Muscle of arm (tissue), 12 donors: ENCODE measurements around the gene SLC19A2. TPM values are rescaled to one million over a fixed set of nuclear protein-coding genes. Genes with fewer than 3 reads are reported as not detected.
A peak's percentile ranks its signal among the peaks of the same experiment; 100 is the strongest.
"Not testable (repeated sequence)": the region's sequence is repeated elsewhere in the genome, so short reads cannot be mapped to it uniquely, and the experiment has no call there.

Experiments
- DNase-seq: peaks from one replicate; pipeline ENCODE4 v3.0.0-alpha.2; 2013
- polyA plus RNA-seq, 12 donors: library from polyadenylated mRNA; unstranded; fragments of 120-200 nt; gene quantifications; one replicate each; pipeline ENCODE4 v1.2.1, GENCODE V29; 2013; ENCODE audit not compliant: insufficient read length in 12 of 12

Gene SLC19A2
- polyA plus RNA-seq, 12 donors = 6.1 to 11.2 (median 9.0) TPM; not detected in 1

DNA sequence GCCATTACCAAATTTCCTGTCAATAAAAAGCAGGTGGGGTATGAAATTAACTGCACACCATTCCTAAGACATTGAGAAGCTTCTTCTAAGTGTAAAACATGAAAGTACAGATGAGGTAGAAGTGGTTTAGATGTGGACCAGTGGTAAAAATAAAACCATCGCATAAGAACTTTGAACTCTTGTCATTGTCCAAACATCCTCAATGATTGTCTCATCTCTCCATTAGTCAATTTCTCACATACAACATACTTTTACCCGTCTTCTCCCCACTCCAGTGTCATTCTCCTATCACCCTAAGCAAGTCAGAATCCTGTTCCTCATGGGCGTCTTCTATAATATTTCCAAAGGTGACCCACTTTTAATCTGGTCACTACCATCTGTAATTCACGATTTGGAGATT is 24.3 kb upstream of the SLC19A2 start:
- no peak for DNase-seq

- no peak for DNase-seq
These were observed 23.6 kb upstream of the SLC19A2 start for GRCh38 chr1:169509354-169509753.

DNA sequence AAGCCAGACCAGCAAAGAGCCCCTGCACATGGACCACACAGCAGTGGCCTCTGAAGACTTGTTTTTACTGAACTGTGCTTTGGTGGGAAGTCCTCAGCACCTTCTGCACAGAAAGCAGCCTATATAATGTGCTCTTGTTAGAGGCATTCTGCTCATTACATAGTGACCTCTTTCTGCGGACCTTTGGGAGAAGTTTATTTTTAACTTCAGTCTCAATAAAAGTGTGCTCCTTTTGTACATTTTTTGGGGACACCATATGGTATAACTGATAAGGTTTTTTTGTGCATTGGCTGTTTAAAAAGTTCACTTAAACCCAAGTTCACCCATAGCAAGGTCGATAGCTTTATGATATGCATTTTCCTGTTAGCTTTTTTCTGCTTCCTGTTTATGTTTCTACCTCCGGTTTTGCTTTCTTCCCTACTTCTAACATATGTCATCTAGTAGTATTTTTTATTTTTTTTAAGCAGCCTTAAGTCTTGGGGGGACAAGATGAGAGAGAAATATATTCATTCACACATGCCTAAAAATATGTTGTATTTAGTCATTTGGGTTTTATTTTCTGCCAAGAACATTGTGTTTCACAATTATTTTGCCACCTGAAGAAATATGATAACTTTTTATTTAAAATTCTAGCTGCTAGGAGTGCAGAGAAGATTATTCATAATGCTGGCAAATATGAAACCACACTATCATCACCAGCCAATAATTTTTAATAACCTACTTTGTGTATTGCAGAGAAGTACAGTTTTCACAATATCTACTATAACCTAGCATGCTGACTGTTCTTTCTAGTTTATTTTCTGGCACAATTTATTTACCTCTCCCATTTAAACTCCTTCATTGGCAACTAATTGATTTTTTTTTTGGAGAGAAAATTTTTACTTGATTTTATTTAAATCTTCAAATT is 22.9 kb upstream of the SLC19A2 start:
- no peak for DNase-seq

DNA sequence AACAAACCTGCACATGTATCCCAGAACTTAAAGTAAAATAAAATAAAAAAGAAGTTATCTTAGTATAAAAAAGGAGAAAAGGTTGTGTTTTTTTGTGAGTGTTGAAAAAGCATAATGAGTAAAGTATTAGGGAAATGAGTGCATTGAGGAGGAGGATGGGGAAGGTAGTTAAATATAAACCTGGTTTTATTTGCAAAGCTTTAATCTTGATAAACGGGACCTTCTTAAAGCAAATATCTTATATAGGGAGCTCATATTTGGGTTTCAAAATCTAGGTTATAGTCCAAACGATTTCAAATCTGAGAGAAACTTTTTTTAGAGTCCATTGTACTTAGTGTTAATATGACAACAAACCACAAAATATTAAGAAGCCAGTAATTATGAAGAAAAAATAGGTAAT is 21.7 kb upstream of the SLC19A2 start:
- DNase-seq = no peak

DNA sequence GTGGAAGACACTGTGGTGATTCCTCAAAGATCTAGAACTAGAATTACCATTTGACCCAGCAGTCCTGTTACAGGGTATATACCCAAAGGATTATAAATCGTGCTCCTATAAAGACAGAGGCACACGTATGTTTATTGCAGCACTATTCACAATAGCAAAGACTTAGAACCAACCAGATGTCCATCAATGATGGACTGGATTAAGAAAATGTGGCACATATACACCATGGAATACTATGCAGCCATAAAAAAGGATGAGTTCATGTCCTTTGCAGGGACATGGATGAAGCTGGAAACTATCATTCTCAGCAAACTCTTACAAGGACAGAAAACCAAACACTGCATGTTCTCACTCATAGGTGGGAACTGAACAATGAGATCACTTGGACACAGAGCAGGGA is 17.9 kb upstream of the SLC19A2 start:
- not testable (repeated sequence) for DNase-seq

- no peak for DNase-seq
These were observed 14.1 kb upstream of the SLC19A2 start for GRCh38 chr1:169499807-169500206.

GRCh38 chr1:169497317-169497716 is 11.6 kb upstream of the SLC19A2 start:
- DNase-seq = no peak

DNA sequence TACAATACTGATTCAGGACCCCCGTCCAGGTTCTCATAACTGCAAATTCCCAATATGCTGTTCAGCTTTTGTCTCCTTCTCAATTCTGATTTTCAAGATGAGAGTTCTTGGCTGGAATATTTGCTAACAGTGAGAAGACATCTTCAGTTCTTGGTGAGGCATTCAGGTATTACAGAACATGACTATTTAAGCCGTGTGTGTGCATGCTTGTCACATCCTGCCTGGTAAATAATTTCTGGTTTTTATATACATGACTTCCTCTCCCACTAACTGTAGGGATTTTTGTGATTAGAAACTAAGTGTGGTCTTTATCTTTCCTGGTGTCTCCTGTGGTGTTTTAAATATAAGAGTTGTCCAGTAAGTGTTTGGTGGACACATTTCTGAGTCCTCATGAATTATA is 10.2 kb upstream of the SLC19A2 start:
- no peak for DNase-seq

GRCh38 chr1:169495046-169495775 is 9.5 kb upstream of the SLC19A2 start:
- DNase-seq = no peak

DNA sequence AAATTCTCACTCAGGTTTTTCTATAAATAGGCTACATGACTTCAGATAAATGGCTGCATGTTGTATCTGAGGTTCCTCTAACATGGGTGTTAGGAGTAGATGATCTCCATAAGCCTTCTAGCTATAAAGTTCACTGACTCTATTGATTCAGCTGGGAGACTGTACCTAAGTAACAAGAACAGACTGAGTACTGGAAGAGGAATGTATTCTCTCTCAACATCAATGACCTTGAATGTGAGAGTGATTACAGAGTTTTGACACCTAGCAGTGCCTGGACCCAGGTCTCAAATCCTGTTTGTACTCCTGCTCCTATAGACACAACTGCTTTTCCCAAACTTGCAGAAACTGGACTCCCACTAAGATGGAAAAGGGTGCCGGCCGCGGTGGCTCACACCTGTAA is 8.6 kb upstream of the SLC19A2 start:
- DNase-seq = no peak

DNA sequence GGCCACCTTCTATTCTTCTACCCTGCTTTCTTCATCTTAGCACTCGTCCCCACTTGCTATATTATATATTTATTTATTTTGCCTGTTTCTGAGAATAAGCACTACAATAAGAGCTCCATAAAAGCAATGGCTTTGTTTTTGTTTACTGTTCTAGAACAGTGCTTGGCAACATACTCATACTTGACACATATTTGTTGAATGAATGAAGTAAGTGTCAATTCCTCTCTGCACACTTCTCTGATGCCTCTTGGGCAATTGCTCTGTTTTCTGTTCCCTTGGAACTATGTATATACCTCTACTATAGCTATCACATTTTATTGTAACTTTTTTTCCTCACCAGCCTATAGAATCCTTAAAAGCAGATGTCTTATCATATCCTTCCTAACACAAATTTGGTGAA is 7.5 kb upstream of the SLC19A2 start:
- no peak for DNase-seq

GRCh38 chr1:169491845-169492281 is 6.1 kb upstream of the SLC19A2 start:
- no peak for DNase-seq

DNA sequence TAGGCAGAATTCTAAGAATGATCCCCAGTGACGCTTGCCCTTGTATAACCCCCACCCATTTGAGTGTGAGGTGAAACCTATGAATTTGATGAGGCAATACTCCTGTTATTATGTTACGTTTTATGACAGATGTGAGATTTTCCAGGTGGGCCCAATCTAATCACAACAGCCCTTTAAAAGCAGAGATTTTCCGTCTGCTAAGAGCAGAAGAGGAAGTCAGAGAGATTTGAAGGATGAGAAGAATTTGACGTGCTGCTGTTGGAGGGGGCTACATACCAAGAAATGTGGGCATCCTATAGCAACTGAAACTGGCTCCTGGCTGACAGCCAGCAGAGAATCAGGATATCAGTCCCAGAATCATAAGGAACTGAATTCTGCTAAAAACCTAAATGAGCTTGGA is 2.4 kb upstream of the SLC19A2 start:
- DNase-seq = no peak

DNA sequence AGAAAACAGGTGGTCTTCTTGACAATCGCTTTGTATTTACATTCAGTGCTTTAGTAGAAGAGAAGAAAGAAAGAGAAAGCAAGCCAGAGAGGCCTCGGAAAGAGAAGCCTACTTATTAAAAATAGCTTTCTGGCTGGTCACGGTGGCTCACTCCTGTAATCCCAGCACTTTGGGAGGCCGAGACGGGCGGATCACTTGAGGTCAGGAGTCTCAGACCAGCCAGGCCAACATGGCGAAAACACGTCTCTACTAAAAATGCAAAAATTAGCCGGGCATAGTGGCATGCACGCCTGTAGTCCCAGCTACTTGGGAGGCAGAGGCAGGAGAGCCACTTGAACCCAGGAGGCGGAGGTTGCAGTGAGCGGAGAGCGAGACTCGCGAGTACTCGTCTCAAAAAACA is 1.8 kb upstream of the SLC19A2 start:
- no peak for DNase-seq

GRCh38 chr1:169487133-169487532 is 1.4 kb upstream of the SLC19A2 start:
- DNase-seq = no peak

- DNase-seq = peak; percentile 65
These were observed 722 bp upstream of the SLC19A2 start for GRCh38 chr1:169486281-169487051.

- DNase-seq = peak; percentile 64
These were observed 887 bp downstream of the SLC19A2 start for GRCh38 chr1:169484683-169485430.

DNA sequence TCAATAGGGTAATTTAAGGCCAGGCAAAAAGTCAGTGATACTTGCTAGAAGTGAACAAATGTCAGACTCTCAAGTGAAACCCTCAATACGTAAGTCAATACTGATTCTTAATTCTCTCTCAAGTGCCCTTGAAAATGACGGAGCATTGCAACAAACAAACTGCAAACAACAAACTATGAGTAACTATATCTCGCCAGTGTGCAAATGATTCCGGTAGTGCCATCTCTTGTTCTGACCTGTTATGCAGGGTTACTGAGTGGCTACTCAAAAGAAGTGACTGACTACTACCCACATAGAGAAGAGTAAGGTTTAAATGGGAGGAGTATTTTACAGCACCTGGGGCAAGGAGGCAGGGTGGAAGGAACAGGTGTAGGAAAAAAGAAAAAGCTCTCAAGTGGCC is 1.6 kb downstream of the SLC19A2 start:
- DNase-seq = no peak

- DNase-seq = no peak
These were observed 2.2 kb downstream of the SLC19A2 start for GRCh38 chr1:169483500-169483966.

DNA sequence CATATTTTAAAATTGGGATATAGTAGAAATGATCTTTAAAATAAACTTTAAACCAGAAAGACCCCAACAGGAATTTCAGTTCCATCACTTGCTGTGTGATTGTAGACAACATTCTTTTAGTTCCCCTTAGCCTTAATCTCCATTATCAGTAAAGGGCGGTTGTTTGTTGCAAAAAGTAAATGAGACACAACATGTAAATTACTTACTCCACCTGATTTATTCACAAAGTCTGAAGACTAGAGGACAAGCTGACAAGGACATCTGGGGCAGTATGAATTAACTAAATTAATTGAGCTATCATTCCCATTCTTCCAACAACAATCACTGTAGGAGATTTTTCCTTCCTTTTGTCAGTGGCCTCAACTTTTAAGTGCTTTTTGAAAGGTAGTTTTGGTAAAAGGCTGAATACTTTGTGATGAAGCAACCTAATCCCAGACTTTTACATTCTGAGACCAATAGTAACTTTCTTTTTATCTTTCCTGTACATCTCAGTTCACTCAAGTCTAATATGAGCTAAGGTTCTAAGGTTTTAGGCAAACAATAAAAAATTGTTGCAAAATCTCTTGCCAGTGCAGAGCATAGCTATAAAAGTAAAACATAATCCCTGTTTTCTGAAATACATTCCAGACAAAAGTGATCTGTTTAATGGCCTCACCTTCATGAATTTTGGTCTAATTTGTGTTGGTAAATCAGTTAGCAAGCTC is 6.2 kb downstream of the SLC19A2 start:
- no peak for DNase-seq
